OCI-LY7 (cell line): ENCODE data around the gene TALDO1. TPM values are rescaled to one million over a fixed set of nuclear protein-coding genes. Genes with fewer than 3 reads are reported as not detected.

Experiments
- BruUV-seq: library from RNA; stranded (reverse); fragments of 400-500 nt; replicated peaks from 2 replicates; lab custom pipeline; 2021; lab: Mats Ljungman, UMichigan
- CTCF ChIA-PET: fragments of 300-600 bp; sonication (Branson Sonifier 250); formaldehyde crosslinking; loops from one replicate; lab custom pipeline; 2022; ENCODE audit warnings: antibody characterized with exemption; ENCODE audit not compliant: unreplicated experiment; lab: Charles Lee
- POLR2A ChIA-PET: fragments of 300-600 bp; sonication (Branson Sonifier 250); formaldehyde crosslinking; loops from one replicate; lab custom pipeline; 2022; ENCODE audit warnings: antibody characterized with exemption; lab: Charles Lee
- DNase-seq: peaks from one replicate; pipeline ENCODE4 v3.0.0-alpha.2; 2015; ENCODE audit warnings: low spot score
- H2AFZ ChIP-seq: fragments of 200-600 bp; sonication (generic), shearing (Covaris generic); 2 replicates; pipeline ENCODE4 v1.6.1; 2014; ENCODE audit warnings: mild to moderate bottlenecking, antibody characterized with exemption, low read length, moderate library complexity
- H3K27ac ChIP-seq: fragments of 200-600 bp; sonication (generic); 2 replicates; pipeline ENCODE4 v1.5.1; 2014; ENCODE audit warnings: mixed run types, low read depth, mild to moderate bottlenecking, moderate library complexity, low read length, inconsistent platforms; ENCODE audit not compliant: poor library complexity, severe bottlenecking
- H3K36me3 ChIP-seq: fragments of 200-600 bp; sonication (generic); 2 replicates; pipeline ENCODE4 v1.6.1; 2014; ENCODE audit warnings: mild to moderate bottlenecking, antibody characterized with exemption, low read length, moderate library complexity, mixed read lengths; ENCODE audit not compliant: insufficient read depth
- H3K4me1 ChIP-seq: fragments of 200-600 bp; sonication (generic); 2 replicates; pipeline ENCODE4 v1.5.1; 2014; ENCODE audit warnings: mild to moderate bottlenecking, low read length; ENCODE audit not compliant: insufficient read depth, poor library complexity, severe bottlenecking
- H3K4me2 ChIP-seq: fragments of 200-600 bp; sonication (generic); 2 replicates; pipeline ENCODE4 v1.6.1; 2014; ENCODE audit warnings: mild to moderate bottlenecking, low read length
- H3K4me3 ChIP-seq: fragments of 200-600 bp; sonication (generic); 2 replicates; pipeline ENCODE4 v1.5.1; 2014; ENCODE audit warnings: mild to moderate bottlenecking, low read depth, low read length; ENCODE audit not compliant: poor library complexity, severe bottlenecking
- H3K79me2 ChIP-seq: fragments of 200-600 bp; sonication (generic); 2 replicates; pipeline ENCODE4 v1.6.1; 2016; ENCODE audit warnings: low read depth, mild to moderate bottlenecking, low read length, moderate library complexity, mixed read lengths; ENCODE audit not compliant: insufficient read depth
- H3K9me2 ChIP-seq: fragments of 200-600 bp; sonication (generic); 2 replicates; pipeline ENCODE4 v1.6.1; 2016; ENCODE audit warnings: mild to moderate bottlenecking, low read length, mixed read lengths; ENCODE audit not compliant: insufficient read depth
- H3K9me3 ChIP-seq: fragments of 200-600 bp; sonication (generic); 2 replicates; pipeline ENCODE4 v1.6.1; 2014; ENCODE audit warnings: mild to moderate bottlenecking, mixed run types, low read length, mixed read lengths
- H4K20me1 ChIP-seq: fragments of 200-600 bp; sonication (generic); 2 replicates; pipeline ENCODE4 v1.6.1; 2014; ENCODE audit warnings: mild to moderate bottlenecking, antibody characterized with exemption, low read length, moderate library complexity, mixed read lengths; ENCODE audit not compliant: insufficient read depth
- CTCF ChIP-seq: fragments of 200-600 bp; sonication (generic); conservative IDR thresholded peaks from 2 replicates; pipeline ENCODE4 v1.5.1; 2014; ENCODE audit warnings: mild to moderate bottlenecking, antibody characterized with exemption, low read length, moderate library complexity, mixed read lengths
- EZH2phosphoT487 ChIP-seq: fragments of 200-600 bp; sonication (generic); IDR thresholded peaks from 2 replicates; pipeline ENCODE4 v1.6.1; 2018; ENCODE audit warnings: low read depth, borderline replicate concordance, mild to moderate bottlenecking, mixed run types, antibody characterized with exemption, low read length, moderate library complexity, mixed read lengths
- intact Hi-C: fragments of 100-400 bp; cut with micrococcal nuclease; formaldehyde crosslinking; loops from one replicate; pipeline ENCODE4 v1.10.0; 2022; ENCODE audit not compliant: unreplicated experiment
- total RNA-seq, 2 experiments: library from RNA; depleted of rRNA in 1 of 2; stranded (reverse); fragments of >200 nt in 1 of 2; shearing (Covaris generic) in 1 of 2; gene quantifications; 2 replicates each; pipeline ENCODE4 v1.2.3, GENCODE V29; 2014 to 2022

TALDO1 gene
- total RNA-seq, 2 experiments from 2014 or later = 172 to 226 TPM

DNA sequence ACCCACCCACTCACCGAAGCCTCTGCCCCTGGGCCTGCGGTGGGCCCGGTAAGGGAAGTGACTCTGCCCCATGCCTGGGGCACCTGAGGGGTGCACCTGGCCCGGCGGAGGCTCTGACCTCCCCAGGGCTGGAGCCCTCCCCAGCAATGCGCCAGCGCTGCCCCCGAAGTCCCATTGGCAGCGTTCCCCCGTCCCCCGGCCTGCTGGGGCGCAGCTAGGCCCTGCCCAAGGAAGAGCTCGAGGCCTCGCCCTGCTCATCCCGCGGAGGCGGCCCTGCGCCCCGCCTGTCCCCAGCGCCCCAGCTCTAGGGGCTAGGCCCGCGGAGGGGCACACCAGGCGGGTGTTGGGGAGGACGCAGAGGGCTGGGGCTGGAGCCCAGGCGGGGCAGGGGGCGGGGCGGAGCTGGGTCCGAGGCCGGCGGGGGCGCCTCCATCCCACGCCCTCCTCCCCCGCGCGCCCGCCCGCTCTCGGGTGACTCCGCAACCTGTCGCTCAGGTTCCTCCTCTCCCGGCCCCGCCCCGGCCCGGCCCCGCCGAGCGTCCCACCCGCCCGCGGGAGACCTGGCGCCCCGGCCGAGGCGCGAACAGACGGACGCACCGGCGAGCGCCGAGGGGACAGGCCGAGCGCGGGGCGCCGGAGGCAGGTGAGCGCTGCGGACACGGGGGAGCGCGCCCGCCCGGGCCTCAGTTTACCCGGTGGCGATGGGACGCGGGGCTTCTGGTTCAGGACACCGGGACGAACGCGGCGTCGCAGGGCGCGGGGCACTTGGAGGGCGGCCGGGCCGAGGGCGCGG, 41.4 kb upstream of the TALDO1 start, which contains the start of gene EPS8L2:
TSS of gene EPS8L2 (plus strand) at position 586 of the 793 bp plus-strand sequence. CDS start 3,177 bp downstream, outside the sequence.
- POLR2A ChIA-PET = no interaction called here

DNA sequence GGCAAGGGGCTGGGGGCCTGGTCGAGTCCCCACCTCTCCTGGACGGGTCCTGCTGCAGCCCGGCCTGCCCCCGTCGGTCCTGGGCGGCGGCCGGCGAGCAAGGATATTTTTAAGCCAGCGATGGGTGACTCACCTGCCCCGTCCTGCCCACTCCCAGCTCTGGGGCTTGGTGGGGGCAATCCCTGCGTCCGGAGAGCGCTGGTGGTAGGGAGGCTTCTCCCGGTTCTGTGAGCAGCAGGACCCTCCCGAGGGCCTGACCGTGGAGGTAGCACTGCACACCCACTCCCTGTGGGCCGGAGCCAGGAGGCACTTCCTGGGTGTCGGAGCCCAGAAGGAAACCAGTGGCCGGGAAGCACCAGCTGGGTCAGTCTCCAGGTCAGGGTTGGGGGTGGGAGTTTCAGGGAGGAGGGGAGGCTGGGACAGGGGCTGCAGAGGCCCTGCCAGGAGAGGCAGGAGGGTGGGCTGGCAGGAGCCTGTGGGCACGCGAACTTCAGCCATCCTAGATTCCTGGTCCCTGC, 40.8 kb upstream of the TALDO1 start:
- H3K79me2 ChIP-seq = no peaks in the 10 kb centered on the region
- no peaks in the 10 kb centered on the region for H3K9me3 ChIP-seq
- H3K36me3 ChIP-seq = peaks cover 3% of the 10 kb centered on the region; the same call in 1 of the 2 replicates
- H4K20me1 ChIP-seq = no peaks in the 10 kb centered on the region
- no peak overlapping the region for H3K4me3 ChIP-seq
- H2AFZ ChIP-seq = no peak overlapping the region
- H3K9me2 ChIP-seq = no peaks in the 10 kb centered on the region
- no peak overlapping the region for H3K27ac ChIP-seq
- ChIA-PET CTCF (no interaction called here), POLR2A (no interaction called here)
- no peak overlapping the region for H3K4me2 ChIP-seq
- BruUV-seq = no TSS peak
- no peaks in the 10 kb centered on the region for H3K4me1 ChIP-seq
- TF ChIP-seq EZH2phosphoT487 (no peak), CTCF (no peak)
- intact Hi-C loops = no loop called here
- no peak for DNase-seq

More for the DNA sequence above, 41.4 kb upstream of the TALDO1 start, which contains the start of gene EPS8L2:
- no TSS peak for BruUV-seq
- CTCF ChIA-PET = no interaction called here
- intact Hi-C loops = no loop called here
- Histone ChIP-seq H3K4me3 (no peak within 1 kb of the TSS), H3K27ac (no peak within 1 kb of the TSS), H3K9me3 (no peaks in the 10 kb centered on the region), H2AFZ (no peak within 1 kb of the TSS), H3K4me1 (no peaks in the 10 kb centered on the region), H3K79me2 (no peaks in the 10 kb centered on the region), H4K20me1 (no peaks in the 10 kb centered on the region), H3K36me3 (peaks cover 3% of the 10 kb centered on the region; the same call in 1 of the 2 replicates), H3K9me2 (no peaks in the 10 kb centered on the region), H3K4me2 (no peak within 1 kb of the TSS)
- DNase-seq = no peak
- TF ChIP-seq EZH2phosphoT487 = no peak

GRCh38 chr11:706957-707816, 40.1 kb upstream of the TALDO1 start:
- H3K27ac ChIP-seq = no peak overlapping the region
- intact Hi-C loops = no loop called here
- CTCF ChIA-PET = no interaction called here
- no peak overlapping the region for H3K4me3 ChIP-seq
- no peaks in the 10 kb centered on the region for H3K4me1 ChIP-seq
- H3K4me2 ChIP-seq = no peak overlapping the region
- H3K79me2 ChIP-seq = no peaks in the 10 kb centered on the region
- no peak for DNase-seq
- no peaks in the 10 kb centered on the region for H3K9me3 ChIP-seq
- POLR2A ChIA-PET = no interaction called here
- BruUV-seq = no TSS peak
- H3K9me2 ChIP-seq = no peaks in the 10 kb centered on the region
- H4K20me1 ChIP-seq = no peaks in the 10 kb centered on the region
- peaks cover 2% of the 10 kb centered on the region; the same call in 1 of the 2 replicates for H3K36me3 ChIP-seq
- TF ChIP-seq CTCF = no peak
- TF ChIP-seq EZH2phosphoT487 = no peak
- H2AFZ ChIP-seq = no peak overlapping the region
